ENCODE measurements around the gene CFAP46.

Gene CFAP46

DNA sequence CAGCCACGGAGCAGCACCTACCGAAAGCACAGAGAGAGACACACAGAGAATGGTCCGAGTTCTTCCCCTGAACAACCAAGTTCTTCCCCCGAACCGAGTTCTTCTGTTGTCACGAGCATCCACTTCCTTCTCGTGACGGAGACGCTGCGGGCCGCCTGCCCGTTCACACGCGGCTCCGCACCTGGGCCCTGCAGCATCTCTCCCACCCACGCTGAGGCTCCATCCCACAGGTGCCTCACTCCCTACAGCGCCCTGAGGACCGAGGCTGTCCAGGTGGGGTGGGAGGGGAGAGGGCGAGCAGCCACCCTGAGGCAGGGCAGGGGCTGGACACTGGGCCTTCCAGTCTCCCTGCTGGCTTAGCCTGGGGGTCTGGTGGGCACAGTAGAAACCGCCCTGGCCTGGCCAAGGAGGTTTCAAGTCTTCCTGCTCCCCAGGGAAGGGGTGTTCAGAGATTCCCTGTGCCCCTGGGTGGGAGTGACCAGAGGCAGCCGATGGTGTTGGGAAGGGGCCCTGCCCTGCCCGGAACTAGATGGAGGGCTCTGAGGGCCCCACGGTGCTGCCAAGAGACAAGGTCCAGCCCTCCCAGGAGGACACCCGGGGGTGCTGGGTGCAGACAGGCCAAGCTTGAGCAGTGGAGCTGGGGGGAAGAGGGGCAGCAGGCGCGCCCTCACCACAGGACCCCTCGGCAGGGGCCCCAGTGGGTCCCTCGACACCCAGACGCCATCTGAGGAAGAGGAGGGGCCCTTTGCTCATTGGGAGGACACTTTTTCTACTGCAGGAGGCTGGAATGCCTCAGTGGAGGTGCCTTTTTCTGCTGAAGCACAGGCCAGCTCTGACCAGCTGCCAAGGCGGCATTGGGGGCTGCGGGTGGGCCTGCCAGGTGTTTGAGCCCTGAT lies 151.2 kb downstream of the CFAP46 start:
- Histone ChIP-seq H3K36me3 (ENCODE audit: control insufficient read depth, insufficient read depth, low read length) (peaks cover 6% of the 10 kb centered on the region), H3K4me1 (ENCODE audit: control insufficient read depth, insufficient read depth, low read length) (peaks cover 20% of the 10 kb centered on the region), H3K9ac (ENCODE audit: low read length) (peak overlapping the region; percentile 7), H3K27me3 (ENCODE audit: control insufficient read depth, insufficient read depth, low read length) (peaks cover 19% of the 10 kb centered on the region), H3K4me3 (ENCODE audit: low read length) (no peak overlapping the region), H3K9me3 (ENCODE audit: control insufficient read depth, low read length) (no peaks in the 10 kb centered on the region)

- H3K27me3 ChIP-seq (ENCODE audit: control insufficient read depth, insufficient read depth, low read length): peaks cover 19% of the 10 kb centered on the region
- H3K4me1 ChIP-seq (ENCODE audit: control insufficient read depth, insufficient read depth, low read length): peaks cover 20% of the 10 kb centered on the region
- peak overlapping the region; percentile 85 for H3K9ac ChIP-seq (ENCODE audit: low read length)
- no peaks in the 10 kb centered on the region for H3K9me3 ChIP-seq (ENCODE audit: control insufficient read depth, low read length)
- H3K36me3 ChIP-seq (ENCODE audit: control insufficient read depth, insufficient read depth, low read length): peaks cover 6% of the 10 kb centered on the region
- H3K4me3 ChIP-seq (ENCODE audit: low read length): no peak overlapping the region
These were observed 151.9 kb downstream of the CFAP46 start for GRCh38 chr10:132790470-132790869.

- Histone ChIP-seq H3K27me3 (ENCODE audit: control insufficient read depth, insufficient read depth, low read length) (peaks cover 22% of the 10 kb centered on the region), H3K4me3 (ENCODE audit: low read length) (no peak overlapping the region), H3K4me1 (ENCODE audit: control insufficient read depth, insufficient read depth, low read length) (peaks cover 20% of the 10 kb centered on the region), H3K9me3 (ENCODE audit: control insufficient read depth, low read length) (no peaks in the 10 kb centered on the region), H3K9ac (ENCODE audit: low read length) (peak overlapping the region; percentile 85), H3K36me3 (ENCODE audit: control insufficient read depth, insufficient read depth, low read length) (peaks cover 9% of the 10 kb centered on the region)
These were observed 152.7 kb downstream of the CFAP46 start for GRCh38 chr10:132789659-132790148.

GRCh38 chr10:132788831-132789219 lies 153.5 kb downstream of the CFAP46 start:
- Histone ChIP-seq H3K36me3 (ENCODE audit: control insufficient read depth, insufficient read depth, low read length) (peaks cover 12% of the 10 kb centered on the region), H3K27me3 (ENCODE audit: control insufficient read depth, insufficient read depth, low read length) (peaks cover 30% of the 10 kb centered on the region), H3K4me3 (ENCODE audit: low read length) (peak overlapping the region; percentile 14)

GRCh38 chr10:132788180-132788830 lies 154.1 kb downstream of the CFAP46 start:
- H3K9ac ChIP-seq (ENCODE audit: low read length): peak overlapping the region; percentile 85
- H3K9me3 ChIP-seq (ENCODE audit: control insufficient read depth, low read length): no peaks in the 10 kb centered on the region
- H3K36me3 ChIP-seq (ENCODE audit: control insufficient read depth, insufficient read depth, low read length): peaks cover 14% of the 10 kb centered on the region
- peak overlapping the region; percentile 14 for H3K4me3 ChIP-seq (ENCODE audit: low read length)
- H3K27me3 ChIP-seq (ENCODE audit: control insufficient read depth, insufficient read depth, low read length): peaks cover 28% of the 10 kb centered on the region
- H3K4me1 ChIP-seq (ENCODE audit: control insufficient read depth, insufficient read depth, low read length): peaks cover 20% of the 10 kb centered on the region

More at GRCh38 chr10:132788831-132789219, 153.5 kb downstream of the CFAP46 start:
- peak overlapping the region; percentile 85 for H3K9ac ChIP-seq (ENCODE audit: low read length)
- no peaks in the 10 kb centered on the region for H3K9me3 ChIP-seq (ENCODE audit: control insufficient read depth, low read length)
- peaks cover 20% of the 10 kb centered on the region for H3K4me1 ChIP-seq (ENCODE audit: control insufficient read depth, insufficient read depth, low read length)

DNA sequence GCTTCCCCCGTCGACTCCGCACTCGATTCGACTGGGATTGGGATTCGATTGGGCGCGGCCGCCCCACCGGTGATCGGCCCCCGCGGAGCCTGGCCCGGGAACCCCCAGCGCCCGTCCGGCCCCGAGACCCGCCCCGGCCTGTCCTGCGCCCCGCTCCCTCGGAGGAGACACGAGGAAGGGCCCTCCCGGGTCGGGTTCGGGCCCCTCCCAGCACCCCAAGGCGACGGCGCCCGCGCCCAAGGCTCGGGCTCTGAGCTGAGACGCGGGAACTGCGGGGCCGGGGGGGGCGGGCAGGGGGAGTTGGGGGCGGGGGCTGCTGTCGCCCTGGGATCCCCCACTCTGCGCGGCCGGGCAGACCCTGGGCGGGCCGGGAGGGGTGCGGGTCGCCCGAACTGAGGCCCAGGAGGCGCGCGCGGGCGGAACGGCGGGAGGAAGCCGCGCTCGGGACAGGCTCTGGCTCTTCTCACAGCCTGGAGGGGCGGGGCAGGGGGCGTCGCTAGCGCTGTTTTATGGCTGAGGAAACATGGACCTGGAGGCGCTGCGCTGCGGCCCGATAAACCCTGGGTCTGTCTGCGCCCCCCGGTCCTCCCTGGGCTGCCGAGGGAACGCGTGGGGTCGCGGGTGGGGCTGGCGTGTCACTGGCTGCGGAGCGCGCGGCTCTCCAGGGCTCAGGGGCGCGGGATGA lies 154.7 kb downstream of the CFAP46 start:
- Histone ChIP-seq H3K27me3 (ENCODE audit: control insufficient read depth, insufficient read depth, low read length) (peaks cover 23% of the 10 kb centered on the region), H3K4me1 (ENCODE audit: control insufficient read depth, insufficient read depth, low read length) (peaks cover 20% of the 10 kb centered on the region), H3K9ac (ENCODE audit: low read length) (peak overlapping the region; percentile 88), H3K4me3 (ENCODE audit: low read length) (no peak overlapping the region), H3K36me3 (ENCODE audit: control insufficient read depth, insufficient read depth, low read length) (peaks cover 20% of the 10 kb centered on the region), H3K9me3 (ENCODE audit: control insufficient read depth, low read length) (no peaks in the 10 kb centered on the region)

- Histone ChIP-seq H3K9me3 (ENCODE audit: control insufficient read depth, low read length) (no peaks in the 10 kb centered on the region), H3K36me3 (ENCODE audit: control insufficient read depth, insufficient read depth, low read length) (peaks cover 21% of the 10 kb centered on the region), H3K27me3 (ENCODE audit: control insufficient read depth, insufficient read depth, low read length) (peaks cover 23% of the 10 kb centered on the region), H3K9ac (ENCODE audit: low read length) (peak overlapping the region; percentile 88), H3K4me3 (ENCODE audit: low read length) (peak overlapping the region; percentile 31), H3K4me1 (ENCODE audit: control insufficient read depth, insufficient read depth, low read length) (peaks cover 20% of the 10 kb centered on the region)
These were observed 155.4 kb downstream of the CFAP46 start for GRCh38 chr10:132786884-132787494.

DNA sequence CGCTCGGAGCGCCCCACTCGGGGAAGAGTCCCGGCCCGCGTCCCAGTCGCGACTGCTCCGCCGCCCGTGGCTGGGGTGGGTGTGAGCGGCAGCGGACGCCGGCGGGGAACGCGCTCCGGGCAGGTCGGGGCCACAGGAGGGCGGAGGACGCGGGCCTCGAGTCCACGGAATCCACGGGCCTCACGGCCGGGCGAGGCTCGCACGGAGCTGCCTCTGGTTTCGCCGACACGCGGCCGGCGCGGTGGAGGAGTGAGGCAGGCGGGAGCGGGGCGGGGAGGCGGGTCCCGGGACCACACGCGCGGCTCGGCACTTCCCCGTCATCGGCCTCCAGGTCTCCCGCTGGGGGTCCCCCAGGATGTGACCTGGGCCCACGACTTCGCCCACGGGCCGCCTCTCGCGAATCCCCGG lies 155.9 kb downstream of the CFAP46 start:
- H3K4me1 ChIP-seq (ENCODE audit: control insufficient read depth, insufficient read depth, low read length): peaks cover 20% of the 10 kb centered on the region
- H3K9ac ChIP-seq (ENCODE audit: low read length): peak overlapping the region; percentile 88
- H3K36me3 ChIP-seq (ENCODE audit: control insufficient read depth, insufficient read depth, low read length): peaks cover 21% of the 10 kb centered on the region
- peaks cover 23% of the 10 kb centered on the region for H3K27me3 ChIP-seq (ENCODE audit: control insufficient read depth, insufficient read depth, low read length)
- peak overlapping the region; percentile 31 for H3K4me3 ChIP-seq (ENCODE audit: low read length)
- H3K9me3 ChIP-seq (ENCODE audit: control insufficient read depth, low read length): no peaks in the 10 kb centered on the region

- H3K27me3 ChIP-seq (ENCODE audit: control insufficient read depth, insufficient read depth, low read length): peaks cover 23% of the 10 kb centered on the region
- peak within 1 kb of the TSS; percentile 31 for H3K4me3 ChIP-seq (ENCODE audit: low read length)
- H3K4me1 ChIP-seq (ENCODE audit: control insufficient read depth, insufficient read depth, low read length): peaks cover 20% of the 10 kb centered on the region
- H3K9me3 ChIP-seq (ENCODE audit: control insufficient read depth, low read length): no peaks in the 10 kb centered on the region
- H3K9ac ChIP-seq (ENCODE audit: low read length): peak within 1 kb of the TSS; percentile 96
- H3K36me3 ChIP-seq (ENCODE audit: control insufficient read depth, insufficient read depth, low read length): peaks cover 21% of the 10 kb centered on the region
These were observed 156.5 kb downstream of the CFAP46 start, which contains the start of gene NKX6-2 for GRCh38 chr10:132785723-132786475. Gene NKX6-2 (minus strand): TSS chr10:132786147. CDS start chr10:132785948, 199 bp downstream.

DNA sequence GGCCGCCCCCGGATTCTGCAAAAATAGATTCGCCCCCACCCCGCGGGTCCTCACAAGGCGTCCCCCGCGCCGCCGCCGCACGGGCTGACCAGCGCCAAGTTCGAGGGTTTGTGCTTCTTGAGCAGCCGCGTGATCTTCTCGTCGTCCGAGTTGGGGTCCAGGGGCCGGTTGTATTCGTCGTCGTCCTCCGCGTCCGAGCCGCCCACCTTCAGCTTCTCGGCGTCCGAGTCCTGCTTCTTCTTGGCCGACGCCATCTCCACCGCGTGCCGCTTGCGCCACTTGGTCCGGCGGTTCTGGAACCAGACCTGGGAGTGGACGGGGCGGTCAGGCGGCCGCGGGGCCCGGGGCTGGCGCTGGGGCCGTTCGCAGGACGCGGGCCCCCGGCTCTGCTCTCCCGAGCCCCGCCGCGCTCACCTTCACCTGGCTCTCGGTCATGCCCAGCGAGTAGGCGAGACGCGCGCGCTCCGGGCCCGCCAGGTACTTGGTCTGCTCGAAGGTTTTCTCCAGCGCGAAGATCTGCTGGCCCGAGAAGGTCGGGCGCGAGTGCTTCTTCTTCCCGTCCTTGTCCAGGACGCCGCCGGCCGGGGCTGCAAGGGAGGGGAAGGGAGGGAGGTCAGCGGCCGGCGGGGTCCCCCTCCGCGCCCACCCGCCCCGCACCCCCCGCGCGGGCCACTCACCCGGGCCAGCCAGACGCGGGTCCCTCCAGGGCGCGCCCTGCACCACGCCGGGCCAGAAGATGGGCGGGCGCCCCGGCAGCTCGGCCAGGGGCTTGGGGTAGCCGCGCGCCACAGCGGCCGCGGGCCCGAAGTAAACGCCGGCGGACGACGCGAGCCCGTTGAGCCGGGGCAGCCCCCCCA lies 157.3 kb downstream of the CFAP46 start:
- Histone ChIP-seq H3K36me3 (ENCODE audit: control insufficient read depth, insufficient read depth, low read length) (peaks cover 21% of the 10 kb centered on the region), H3K4me1 (ENCODE audit: control insufficient read depth, insufficient read depth, low read length) (peaks cover 13% of the 10 kb centered on the region), H3K27me3 (ENCODE audit: control insufficient read depth, insufficient read depth, low read length) (peaks cover 23% of the 10 kb centered on the region), H3K9ac (ENCODE audit: low read length) (peak overlapping the region; percentile 96), H3K9me3 (ENCODE audit: control insufficient read depth, low read length) (no peaks in the 10 kb centered on the region), H3K4me3 (ENCODE audit: low read length) (peak overlapping the region; percentile 14)
